GM18517 (cell line): ENCODE results near the gene SLIT2.

Experiments used
- ATAC-seq: cut with Tn5 transposase; IDR thresholded peaks from one replicate; pipeline ENCODE4 v1.9.1; 2021; ENCODE audit warnings: mild to moderate bottlenecking, moderate library complexity; ENCODE audit not compliant: unreplicated experiment

SLIT2 gene

GRCh38 chr4:20299515-20299914, 47.8 kb downstream of the SLIT2 start:
- no peak for ATAC-seq

GRCh38 chr4:20301161-20301560, 49.5 kb downstream of the SLIT2 start:
- ATAC-seq = no peak
